Measurements from ENCODE around the gene C9.

The C9 gene

DNA sequence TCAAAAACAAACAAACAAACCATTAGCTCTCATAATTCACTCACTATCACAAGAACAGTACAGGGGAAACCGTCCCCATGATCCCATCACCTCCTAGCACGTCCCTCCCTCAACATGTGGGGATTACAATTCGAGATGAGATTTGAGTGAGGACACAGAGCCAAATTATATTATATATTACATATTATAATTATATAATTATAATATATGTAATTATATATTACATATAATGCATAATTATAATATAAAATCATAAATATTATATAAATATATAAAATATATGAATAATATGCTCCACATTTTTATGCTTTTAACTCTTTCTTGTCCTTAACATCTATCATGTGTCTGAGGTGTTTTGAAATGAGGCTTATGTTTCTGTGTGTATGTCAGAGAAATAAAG lies 3.4 kb upstream of the C9 start:
- TF ChIP-seq, protein P1, sequence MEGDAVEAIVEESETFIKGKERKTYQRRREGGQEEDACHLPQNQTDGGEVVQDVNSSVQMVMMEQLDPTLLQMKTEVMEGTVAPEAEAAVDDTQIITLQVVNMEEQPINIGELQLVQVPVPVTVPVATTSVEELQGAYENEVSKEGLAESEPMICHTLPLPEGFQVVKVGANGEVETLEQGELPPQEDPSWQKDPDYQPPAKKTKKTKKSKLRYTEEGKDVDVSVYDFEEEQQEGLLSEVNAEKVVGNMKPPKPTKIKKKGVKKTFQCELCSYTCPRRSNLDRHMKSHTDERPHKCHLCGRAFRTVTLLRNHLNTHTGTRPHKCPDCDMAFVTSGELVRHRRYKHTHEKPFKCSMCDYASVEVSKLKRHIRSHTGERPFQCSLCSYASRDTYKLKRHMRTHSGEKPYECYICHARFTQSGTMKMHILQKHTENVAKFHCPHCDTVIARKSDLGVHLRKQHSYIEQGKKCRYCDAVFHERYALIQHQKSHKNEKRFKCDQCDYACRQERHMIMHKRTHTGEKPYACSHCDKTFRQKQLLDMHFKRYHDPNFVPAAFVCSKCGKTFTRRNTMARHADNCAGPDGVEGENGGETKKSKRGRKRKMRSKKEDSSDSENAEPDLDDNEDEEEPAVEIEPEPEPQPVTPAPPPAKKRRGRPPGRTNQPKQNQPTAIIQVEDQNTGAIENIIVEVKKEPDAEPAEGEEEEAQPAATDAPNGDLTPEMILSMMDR (IDR thresholded peaks at IDR 0.05; ENCODE audit: insufficient read depth, low read depth, low read length, missing control alignments): no peak
- no peak overlapping the region for H3K4me3 ChIP-seq (ENCODE audit: low read depth, low read length)
- no peak for DNase-seq (ENCODE audit: low read depth)

DNA sequence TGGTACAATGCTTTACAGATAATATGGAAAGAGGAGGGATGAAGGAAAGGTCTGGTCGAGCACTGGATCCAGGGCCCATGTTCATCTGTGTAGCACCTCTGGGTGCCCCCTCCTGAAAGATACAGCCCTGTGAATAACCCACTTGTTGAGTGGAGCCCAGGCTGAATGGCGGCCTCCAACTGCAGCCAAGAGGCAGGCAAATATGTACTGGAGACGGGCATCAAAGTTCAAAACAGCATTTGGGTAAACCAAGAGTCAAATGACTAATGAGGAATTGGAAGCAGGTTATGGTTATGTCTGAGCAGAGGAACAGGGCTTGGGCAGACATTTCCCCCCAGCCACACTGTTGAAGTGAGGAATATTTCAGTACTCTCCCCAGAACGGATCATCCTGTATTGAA lies 1.1 kb downstream of the C9 start:
- no peak overlapping the region for H3K4me3 ChIP-seq (ENCODE audit: low read depth, low read length)
- no peak for DNase-seq (ENCODE audit: low read depth)
- TF ChIP-seq, protein P1 (IDR thresholded peaks at IDR 0.05; ENCODE audit: insufficient read depth, low read depth, low read length, missing control alignments): no peak

GRCh38 chr5:39362646-39363045 lies 1.6 kb downstream of the C9 start:
- TF ChIP-seq, protein P1 (IDR thresholded peaks at IDR 0.05; ENCODE audit: insufficient read depth, low read depth, low read length, missing control alignments): no peak
- H3K4me3 ChIP-seq (ENCODE audit: low read depth, low read length): no peak overlapping the region
- no peak for DNase-seq (ENCODE audit: low read depth)

GRCh38 chr5:39361306-39361705 lies 3.0 kb downstream of the C9 start:
- no peak for DNase-seq (ENCODE audit: low read depth)
- no peak overlapping the region for H3K4me3 ChIP-seq (ENCODE audit: low read depth, low read length)
- TF ChIP-seq, protein P1 (IDR thresholded peaks at IDR 0.05; ENCODE audit: insufficient read depth, low read depth, low read length, missing control alignments): no peak

- no peak for DNase-seq (ENCODE audit: low read depth)
- H3K4me3 ChIP-seq (ENCODE audit: low read depth, low read length): no peak overlapping the region
- TF ChIP-seq, protein P1 (IDR thresholded peaks at IDR 0.05; ENCODE audit: insufficient read depth, low read depth, low read length, missing control alignments): no peak
Measured at GRCh38 chr5:39360471-39361111, 3.7 kb downstream of the C9 start.

DNA sequence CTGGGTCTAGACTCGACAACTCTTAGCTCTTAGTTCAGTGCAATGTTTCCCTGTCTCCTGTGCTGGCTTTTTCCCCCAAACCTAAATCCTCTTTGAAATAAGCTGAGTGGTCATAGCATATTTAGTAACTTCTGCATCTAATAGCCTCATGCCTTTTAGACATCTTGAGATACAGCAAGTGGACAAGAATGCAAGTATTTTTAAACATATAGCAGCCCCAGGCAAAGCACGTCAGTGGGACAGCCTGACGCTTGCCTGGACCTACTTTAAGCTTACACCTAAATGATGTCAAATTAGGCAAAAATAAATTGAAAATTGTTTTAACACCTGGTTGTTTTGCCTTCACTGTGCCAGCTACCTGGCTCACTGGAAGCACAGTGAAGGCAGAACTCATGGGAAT lies 8.0 kb downstream of the C9 start:
- TF ChIP-seq, protein P1 (IDR thresholded peaks at IDR 0.05; ENCODE audit: insufficient read depth, low read depth, low read length, missing control alignments): no peak
- DNase-seq (ENCODE audit: low read depth): no peak
- H3K4me3 ChIP-seq (ENCODE audit: low read depth, low read length): no peak overlapping the region

DNA sequence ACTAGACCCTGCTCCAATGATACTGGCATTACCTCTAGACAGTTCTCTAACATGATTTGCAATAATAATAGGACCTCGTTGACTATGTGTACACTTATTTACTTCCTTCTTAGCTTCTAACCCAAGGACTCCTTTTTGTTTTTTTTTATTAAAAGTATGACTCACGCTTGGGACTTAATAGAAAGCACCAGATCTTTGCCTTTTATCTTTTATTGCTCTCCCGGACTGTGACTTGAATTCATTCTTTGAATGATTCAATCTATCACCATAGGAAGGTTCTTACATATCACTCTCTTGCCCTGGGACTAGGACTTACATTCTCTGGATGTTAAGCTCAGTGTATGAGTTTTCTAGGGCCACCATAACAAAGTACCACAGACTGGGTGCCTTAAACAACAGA lies 9.0 kb downstream of the C9 start:
- TF ChIP-seq, protein P1 (IDR thresholded peaks at IDR 0.05; ENCODE audit: insufficient read depth, low read depth, low read length, missing control alignments): no peak
- no peak for DNase-seq (ENCODE audit: low read depth)
- no peak overlapping the region for H3K4me3 ChIP-seq (ENCODE audit: low read depth, low read length)

All from GM12865 (cell line).